Breast epithelium (tissue), 3 donors: ENCODE data around the gene RMND1.
"Not testable (repeated sequence)": the region's sequence is repeated elsewhere in the genome, so short reads cannot be mapped to it uniquely, and the experiment has no call there.

Experiments used
- POLR2A ChIP-seq: fragments of 450-650 bp; IDR thresholded peaks from one replicate; pipeline ENCODE4 v1.6.1; 2016; ENCODE audit warnings: antibody characterized with exemption, mild to moderate bottlenecking, moderate library complexity
- POLR2AphosphoS5 ChIP-seq, 3 donors: sonication (generic); formaldehyde crosslinking; IDR thresholded peaks; one replicate each; pipeline ENCODE4 v1.6.1; 2017; ENCODE audit warnings: antibody characterized with exemption in 3 of 3
- TF ChIP-seq, protein P1 (sequence below), 3 donors: fragments of 450-650 bp; IDR thresholded peaks; one replicate each; pipeline ENCODE4 v1.5.1; 2016 to 2017; ENCODE audit warnings: antibody characterized with exemption in 3 of 3, mild to moderate bottlenecking in 3 of 3, moderate library complexity in 3 of 3

- TF ChIP-seq, protein P1, sequence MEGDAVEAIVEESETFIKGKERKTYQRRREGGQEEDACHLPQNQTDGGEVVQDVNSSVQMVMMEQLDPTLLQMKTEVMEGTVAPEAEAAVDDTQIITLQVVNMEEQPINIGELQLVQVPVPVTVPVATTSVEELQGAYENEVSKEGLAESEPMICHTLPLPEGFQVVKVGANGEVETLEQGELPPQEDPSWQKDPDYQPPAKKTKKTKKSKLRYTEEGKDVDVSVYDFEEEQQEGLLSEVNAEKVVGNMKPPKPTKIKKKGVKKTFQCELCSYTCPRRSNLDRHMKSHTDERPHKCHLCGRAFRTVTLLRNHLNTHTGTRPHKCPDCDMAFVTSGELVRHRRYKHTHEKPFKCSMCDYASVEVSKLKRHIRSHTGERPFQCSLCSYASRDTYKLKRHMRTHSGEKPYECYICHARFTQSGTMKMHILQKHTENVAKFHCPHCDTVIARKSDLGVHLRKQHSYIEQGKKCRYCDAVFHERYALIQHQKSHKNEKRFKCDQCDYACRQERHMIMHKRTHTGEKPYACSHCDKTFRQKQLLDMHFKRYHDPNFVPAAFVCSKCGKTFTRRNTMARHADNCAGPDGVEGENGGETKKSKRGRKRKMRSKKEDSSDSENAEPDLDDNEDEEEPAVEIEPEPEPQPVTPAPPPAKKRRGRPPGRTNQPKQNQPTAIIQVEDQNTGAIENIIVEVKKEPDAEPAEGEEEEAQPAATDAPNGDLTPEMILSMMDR (IDR thresholded peaks at IDR 0.05), result not testable (repeated sequence)
- TF ChIP-seq POLR2A; POLR2AphosphoS5 (IDR thresholded peaks at IDR 0.05): not testable (repeated sequence)
Measured at GRCh38 chr6:151356983-151357382, 94.9 kb downstream of the RMND1 start.
